OCI-LY1 (cell line): ENCODE data around the gene DNMT3A.

Experiments
- H2AFZ ChIP-seq: fragments of 200-600 bp; sonication (generic), shearing (Covaris generic); 2 replicates; pipeline ENCODE4 v1.6.0; 2014; ENCODE audit warnings: antibody characterized with exemption, mild to moderate bottlenecking, low read length
- H3F3A ChIP-seq: fragments of 200-600 bp; sonication (generic), shearing (Covaris generic); 2 replicates; pipeline ENCODE4 v1.6.0; 2014; ENCODE audit warnings: mild to moderate bottlenecking, antibody characterized with exemption, low read length, moderate library complexity; ENCODE audit not compliant: insufficient read depth
- H3K27ac ChIP-seq: fragments of 200-600 bp; sonication (generic); 2 replicates; pipeline ENCODE4 v1.5.1; 2014; ENCODE audit warnings: low read length, mixed run types, mild to moderate bottlenecking, low read depth; ENCODE audit not compliant: poor library complexity, severe bottlenecking
- H3K27me3 ChIP-seq: fragments of 200-600 bp; sonication (generic); 2 replicates; pipeline ENCODE4 v1.6.0; 2014; ENCODE audit warnings: antibody characterized with exemption, mild to moderate bottlenecking, low read length, moderate library complexity; ENCODE audit not compliant: insufficient read depth
- H3K36me3 ChIP-seq: fragments of 200-600 bp; sonication (generic); 2 replicates; pipeline ENCODE4 v1.6.1; 2014; ENCODE audit warnings: mild to moderate bottlenecking, antibody characterized with exemption, low read length, moderate library complexity, mixed read lengths; ENCODE audit not compliant: insufficient read depth
- H3K4me1 ChIP-seq: fragments of 200-600 bp; sonication (generic); 2 replicates; pipeline ENCODE4 v1.5.1; 2014; ENCODE audit warnings: mild to moderate bottlenecking, low read length, moderate library complexity; ENCODE audit not compliant: insufficient read depth, severe bottlenecking
- H3K4me2 ChIP-seq: fragments of 200-600 bp; sonication (generic), shearing (Covaris generic); 2 replicates; pipeline ENCODE4 v1.6.1; 2014; ENCODE audit warnings: low read length
- H3K4me3 ChIP-seq: fragments of 200-600 bp; sonication (generic); 2 replicates; pipeline ENCODE4 v1.5.1; 2014; ENCODE audit warnings: low read length, low read depth, mild to moderate bottlenecking, mixed read lengths; ENCODE audit not compliant: poor library complexity, severe bottlenecking
- H3K79me2 ChIP-seq: fragments of 200-600 bp; shearing (Covaris generic); 2 replicates; pipeline ENCODE4 v1.6.1; 2016; ENCODE audit warnings: mixed run types, low read length, mixed read lengths; ENCODE audit not compliant: insufficient read depth
- H3K9ac ChIP-seq: fragments of 200-600 bp; sonication (generic), shearing (Covaris generic); 2 replicates; pipeline ENCODE4 v1.6.1; 2014; ENCODE audit warnings: mild to moderate bottlenecking, low read length, mixed read lengths
- H3K9me2 ChIP-seq: fragments of 200-600 bp; sonication (generic), shearing (Covaris generic); 2 replicates; pipeline ENCODE4 v1.6.1; 2014; ENCODE audit warnings: low read depth, mild to moderate bottlenecking, low read length, mixed read lengths
- H3K9me3 ChIP-seq: fragments of 200-600 bp; shearing (Covaris generic); 2 replicates; pipeline ENCODE4 v1.6.1; 2014; ENCODE audit warnings: low read length, mixed read lengths
- H4K20me1 ChIP-seq: fragments of 200-600 bp; sonication (generic), shearing (Covaris generic); 2 replicates; pipeline ENCODE4 v1.6.0; 2016; ENCODE audit warnings: mild to moderate bottlenecking, low read length; ENCODE audit not compliant: insufficient read depth
- EZH2 ChIP-seq: fragments of 200-600 bp; sonication (generic), shearing (Covaris generic); IDR thresholded peaks from 2 replicates; pipeline ENCODE4 v1.8.0; 2017; ENCODE audit warnings: borderline replicate concordance, mixed run types, mild to moderate bottlenecking, antibody characterized with exemption, low read length, moderate library complexity, mixed read lengths
- TF ChIP-seq, protein P1 (sequence below): fragments of 200-600 bp; sonication (generic), shearing (Covaris generic); IDR thresholded peaks from 2 replicates; pipeline ENCODE4 v1.5.1; 2017; ENCODE audit warnings: mild to moderate bottlenecking, antibody characterized with exemption, low read length, moderate library complexity, mixed read lengths

DNMT3A gene

GRCh38 chr2:25257032-25257552, 84.6 kb downstream of the DNMT3A start:
- Histone ChIP-seq H3K9me2 (no peaks in the 10 kb centered on the region), H3F3A (no peaks in the 10 kb centered on the region), H3K36me3 (no peaks in the 10 kb centered on the region), H3K9ac (no peak overlapping the region), H3K4me2 (no peak overlapping the region), H3K4me3 (no peak overlapping the region), H3K4me1 (no peaks in the 10 kb centered on the region), H3K27ac (no peak overlapping the region), H3K79me2 (no peaks in the 10 kb centered on the region), H4K20me1 (no peaks in the 10 kb centered on the region), H3K9me3 (no peaks in the 10 kb centered on the region), H2AFZ (no peak overlapping the region), H3K27me3 (no peaks in the 10 kb centered on the region)
- TF ChIP-seq EZH2, result no peak
- TF ChIP-seq, protein P1, sequence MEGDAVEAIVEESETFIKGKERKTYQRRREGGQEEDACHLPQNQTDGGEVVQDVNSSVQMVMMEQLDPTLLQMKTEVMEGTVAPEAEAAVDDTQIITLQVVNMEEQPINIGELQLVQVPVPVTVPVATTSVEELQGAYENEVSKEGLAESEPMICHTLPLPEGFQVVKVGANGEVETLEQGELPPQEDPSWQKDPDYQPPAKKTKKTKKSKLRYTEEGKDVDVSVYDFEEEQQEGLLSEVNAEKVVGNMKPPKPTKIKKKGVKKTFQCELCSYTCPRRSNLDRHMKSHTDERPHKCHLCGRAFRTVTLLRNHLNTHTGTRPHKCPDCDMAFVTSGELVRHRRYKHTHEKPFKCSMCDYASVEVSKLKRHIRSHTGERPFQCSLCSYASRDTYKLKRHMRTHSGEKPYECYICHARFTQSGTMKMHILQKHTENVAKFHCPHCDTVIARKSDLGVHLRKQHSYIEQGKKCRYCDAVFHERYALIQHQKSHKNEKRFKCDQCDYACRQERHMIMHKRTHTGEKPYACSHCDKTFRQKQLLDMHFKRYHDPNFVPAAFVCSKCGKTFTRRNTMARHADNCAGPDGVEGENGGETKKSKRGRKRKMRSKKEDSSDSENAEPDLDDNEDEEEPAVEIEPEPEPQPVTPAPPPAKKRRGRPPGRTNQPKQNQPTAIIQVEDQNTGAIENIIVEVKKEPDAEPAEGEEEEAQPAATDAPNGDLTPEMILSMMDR, result no peak

DNA sequence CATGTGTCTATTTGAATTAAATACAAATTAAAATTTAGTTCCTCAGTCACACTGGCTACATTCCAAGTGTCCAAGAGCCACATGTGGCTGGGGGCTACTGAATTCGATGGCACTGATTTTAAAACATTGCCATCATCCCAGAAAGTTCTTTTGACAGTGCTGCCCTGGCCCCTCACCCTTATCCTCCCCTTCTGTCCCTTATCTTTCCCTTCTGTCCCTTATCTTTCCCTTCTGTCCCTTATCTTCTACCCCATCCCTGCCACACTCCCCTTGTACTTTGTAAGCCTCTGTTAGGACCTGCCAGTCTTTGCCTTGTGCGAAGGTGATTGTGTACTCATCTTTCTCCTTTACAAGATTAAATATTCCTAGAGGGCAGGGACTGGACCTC, 85.2 kb downstream of the DNMT3A start:
- H3K27ac ChIP-seq, result no peak overlapping the region
- no peaks in the 10 kb centered on the region for H3K9me2 ChIP-seq
- no peaks in the 10 kb centered on the region for H3K4me1 ChIP-seq
- no peak overlapping the region for H3K9ac ChIP-seq
- no peak for TF ChIP-seq EZH2
- TF ChIP-seq, protein P1, result no peak
- H3K9me3 ChIP-seq, result no peaks in the 10 kb centered on the region
- no peaks in the 10 kb centered on the region for H3K79me2 ChIP-seq
- no peak overlapping the region for H3K4me2 ChIP-seq
- H3K27me3 ChIP-seq, result no peaks in the 10 kb centered on the region; the same call in 1 of the 2 replicates
- no peaks in the 10 kb centered on the region for H4K20me1 ChIP-seq
- H3K4me3 ChIP-seq, result no peak overlapping the region
- H2AFZ ChIP-seq, result no peak overlapping the region
- H3K36me3 ChIP-seq, result no peaks in the 10 kb centered on the region
- no peaks in the 10 kb centered on the region for H3F3A ChIP-seq

DNA sequence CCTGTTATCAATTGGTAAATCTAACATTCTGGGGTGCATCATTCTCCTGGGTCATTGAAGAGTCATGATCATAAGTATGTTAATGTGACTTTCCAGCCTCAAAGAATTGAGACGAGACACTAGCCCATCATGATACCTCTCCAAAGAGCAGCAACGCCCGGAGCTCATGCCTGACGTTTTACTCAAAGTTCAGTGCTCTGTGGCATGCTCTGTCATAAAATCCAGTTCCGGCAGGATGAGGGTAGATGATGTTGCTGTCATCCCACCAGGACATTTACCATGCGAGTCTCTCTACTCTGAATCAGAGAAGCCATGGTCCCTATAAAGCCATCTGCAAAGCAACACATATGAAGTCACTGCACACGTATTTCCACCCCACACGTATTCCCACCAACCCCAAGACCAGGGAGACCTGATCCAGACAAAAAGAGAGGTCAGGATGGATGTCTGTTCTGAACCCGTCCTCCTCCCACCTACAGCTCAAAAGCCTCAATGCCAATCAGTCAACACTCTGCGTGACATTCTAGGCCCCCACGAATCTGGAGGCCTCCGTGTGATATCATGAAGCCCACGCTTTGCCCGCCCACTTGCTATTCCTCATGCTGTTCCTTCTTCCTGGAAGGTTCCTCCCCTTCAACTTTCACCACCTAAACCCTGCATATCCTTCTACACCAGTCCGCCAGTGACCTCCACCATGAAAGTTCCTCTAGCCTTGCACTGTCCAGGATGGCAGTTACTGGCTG, 85.8 kb downstream of the DNMT3A start:
- TF ChIP-seq, protein P1, result no peak
- TF ChIP-seq EZH2, result no peak
- Histone ChIP-seq H4K20me1 (no peaks in the 10 kb centered on the region), H3K9me2 (no peaks in the 10 kb centered on the region), H3K4me3 (no peak overlapping the region), H3K27ac (no peak overlapping the region), H3K9me3 (no peaks in the 10 kb centered on the region), H3K9ac (no peak overlapping the region), H3F3A (no peaks in the 10 kb centered on the region), H3K27me3 (no peaks in the 10 kb centered on the region; the same call in 1 of the 2 replicates), H3K4me1 (no peaks in the 10 kb centered on the region), H2AFZ (no peak overlapping the region), H3K79me2 (no peaks in the 10 kb centered on the region), H3K4me2 (no peak overlapping the region), H3K36me3 (no peaks in the 10 kb centered on the region)
